IMR-90 (cell line): ENCODE measurements around the gene NCKAP5.

ENCODE experiments used
- CEBPB ChIP-seq: IDR thresholded peaks from 2 replicates; pipeline ENCODE4 v1.6.1; 2012; ENCODE audit warnings: low read depth, low read length, improper control_type of control experiment
- CTCF ChIP-seq: conservative IDR thresholded peaks from 2 replicates; pipeline ENCODE4 v1.5.1; 2012; ENCODE audit warnings: mild to moderate bottlenecking, low read depth, low read length, improper control_type of control experiment
- ELK1 ChIP-seq: fragments of 150-350 bp; IDR thresholded peaks from 2 replicates; pipeline ENCODE4 v1.6.1; 2016; ENCODE audit warnings: low read depth, mild to moderate bottlenecking, low read length, moderate library complexity, borderline replicate concordance
- FOS ChIP-seq: fragments of 150-350 bp; IDR thresholded peaks from 2 replicates; pipeline ENCODE4 v1.6.1; 2016; ENCODE audit warnings: low read depth, low read length
- MAFK ChIP-seq: IDR thresholded peaks from 2 replicates; pipeline ENCODE4 v1.6.1; 2012; ENCODE audit warnings: low read depth, low read length, improper control_type of control experiment
- MAZ ChIP-seq: IDR thresholded peaks from 2 replicates; pipeline ENCODE4 v1.6.1; 2012; ENCODE audit warnings: low read depth, mild to moderate bottlenecking, low read length, improper control_type of control experiment, moderate library complexity, borderline replicate concordance
- MXI1 ChIP-seq: IDR thresholded peaks from 2 replicates; pipeline ENCODE4 v1.6.1; 2012; ENCODE audit warnings: low read depth, mild to moderate bottlenecking, low read length, moderate library complexity, borderline replicate concordance
- POLR2A ChIP-seq: IDR thresholded peaks from 2 replicates; pipeline ENCODE4 v1.6.1; 2012; ENCODE audit warnings: mild to moderate bottlenecking, low read depth, low read length
- RAD21 ChIP-seq: IDR thresholded peaks from 2 replicates; pipeline ENCODE4 v1.6.1; 2012; ENCODE audit warnings: low read length, improper control_type of control experiment
- RCOR1 ChIP-seq: IDR thresholded peaks from 2 replicates; pipeline ENCODE4 v1.6.1; 2012; ENCODE audit warnings: mild to moderate bottlenecking, low read length, improper control_type of control experiment; ENCODE audit not compliant: insufficient replicate concordance
- RFX5 ChIP-seq: IDR thresholded peaks from 2 replicates; pipeline ENCODE4 v1.8.0; 2012; ENCODE audit warnings: low read depth, mild to moderate bottlenecking, low read length, moderate library complexity
- SMC3 ChIP-seq: fragments of 150-350 bp; IDR thresholded peaks from 2 replicates; pipeline ENCODE4 v1.6.1; 2016; ENCODE audit warnings: low read depth, mild to moderate bottlenecking, antibody characterized with exemption, low read length, moderate library complexity
- USF2 ChIP-seq: fragments of 150-350 bp; IDR thresholded peaks from 2 replicates; pipeline ENCODE4 v1.6.1; 2017; ENCODE audit warnings: mild to moderate bottlenecking, antibody characterized with exemption, low read length, low read depth

GRCh38 chr2:133526530-133527300 is 41.5 kb downstream of the NCKAP5 start:
- TF ChIP-seq CTCF (no peak), RCOR1 (no peak), RFX5 (no peak), USF2 (no peak), POLR2A (no peak), ELK1 (no peak), RAD21 (no peak), CEBPB (peak; percentile 53), MAZ (no peak), SMC3 (no peak), MXI1 (no peak), MAFK (no peak), FOS (no peak)
